ENCODE measurements around the gene LPAR5. TPM values are rescaled to one million over a fixed set of nuclear protein-coding genes. Genes with fewer than 3 reads are reported as not detected.
"Not testable (repeated sequence)": the region's sequence is repeated elsewhere in the genome, so short reads cannot be mapped to it uniquely, and the experiment has no call there.

LPAR5 gene
- total RNA-seq, 2 experiments from 2014 or later = 6.6 to 8.1 TPM

- intact Hi-C loops (cut with micrococcal nuclease) = no loop called here
- peak; percentile 53 for DNase-seq
- Mint-ChIP-seq H3K27me3 (no peaks in the 10 kb centered on the region), H3K4me1 (ENCODE audit: low read depth) (peaks cover 50% of the 10 kb centered on the region), H3K36me3 (ENCODE audit: low read depth) (peaks cover 70% of the 10 kb centered on the region), H3K9me3 (no peaks in the 10 kb centered on the region), H3K27ac (peak overlapping the region; percentile 65), H3K4me3 (no peak overlapping the region)
- TF ChIP-seq, protein P1, sequence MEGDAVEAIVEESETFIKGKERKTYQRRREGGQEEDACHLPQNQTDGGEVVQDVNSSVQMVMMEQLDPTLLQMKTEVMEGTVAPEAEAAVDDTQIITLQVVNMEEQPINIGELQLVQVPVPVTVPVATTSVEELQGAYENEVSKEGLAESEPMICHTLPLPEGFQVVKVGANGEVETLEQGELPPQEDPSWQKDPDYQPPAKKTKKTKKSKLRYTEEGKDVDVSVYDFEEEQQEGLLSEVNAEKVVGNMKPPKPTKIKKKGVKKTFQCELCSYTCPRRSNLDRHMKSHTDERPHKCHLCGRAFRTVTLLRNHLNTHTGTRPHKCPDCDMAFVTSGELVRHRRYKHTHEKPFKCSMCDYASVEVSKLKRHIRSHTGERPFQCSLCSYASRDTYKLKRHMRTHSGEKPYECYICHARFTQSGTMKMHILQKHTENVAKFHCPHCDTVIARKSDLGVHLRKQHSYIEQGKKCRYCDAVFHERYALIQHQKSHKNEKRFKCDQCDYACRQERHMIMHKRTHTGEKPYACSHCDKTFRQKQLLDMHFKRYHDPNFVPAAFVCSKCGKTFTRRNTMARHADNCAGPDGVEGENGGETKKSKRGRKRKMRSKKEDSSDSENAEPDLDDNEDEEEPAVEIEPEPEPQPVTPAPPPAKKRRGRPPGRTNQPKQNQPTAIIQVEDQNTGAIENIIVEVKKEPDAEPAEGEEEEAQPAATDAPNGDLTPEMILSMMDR (IDR thresholded peaks at IDR 0.05) = no peak
- ChIA-PET CTCF (interaction anchor here (0.9 to 2.0 kb wide), 9 partner anchors 18 to 137 kb away, joined by 3 to 11 read pairs (median 4); partner anchors contain the start of gene NOP2), POLR2A (interaction anchor here (0.8 to 5.2 kb wide), 8 partner anchors 8 to 68 kb away, joined by 3 to 30 read pairs (median 5); partner anchors contain the start of gene GAPDH)
- ATAC-seq = no peak
These were observed 32.6 kb downstream of the LPAR5 start for GRCh38 chr12:6603095-6603567.

DNA sequence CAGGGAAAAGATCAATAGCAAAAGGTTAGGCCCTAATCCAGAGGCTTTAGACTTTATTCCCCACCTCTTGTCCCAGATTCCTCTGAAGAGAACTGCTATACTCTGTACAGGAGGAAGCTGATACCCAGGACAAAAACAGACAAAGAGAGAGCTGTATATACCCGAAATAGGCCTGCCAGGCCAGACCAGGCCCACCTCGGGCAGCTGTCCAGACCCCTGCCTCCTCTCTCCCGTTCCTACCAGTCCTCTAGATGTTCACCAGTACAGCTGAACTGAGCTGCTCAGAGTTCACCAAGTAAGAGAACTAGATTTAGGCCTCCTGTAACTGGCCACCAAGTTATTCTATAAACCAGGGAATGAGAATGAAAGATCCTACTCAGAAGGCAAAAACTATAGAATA is 33.2 kb downstream of the LPAR5 start:
- intact Hi-C loops (cut with micrococcal nuclease) = no loop called here
- Mint-ChIP-seq H3K4me1 (ENCODE audit: low read depth) (peaks cover 50% of the 10 kb centered on the region), H3K36me3 (ENCODE audit: low read depth) (peaks cover 75% of the 10 kb centered on the region), H3K27ac (peak overlapping the region; percentile 65), H3K4me3 (no peak overlapping the region), H3K27me3 (no peaks in the 10 kb centered on the region), H3K9me3 (no peaks in the 10 kb centered on the region)
- TF ChIP-seq, protein P1 (IDR thresholded peaks at IDR 0.05) = no peak
- DNase-seq (no peak), ATAC-seq (no peak)
- POLR2A ChIA-PET = interaction anchor here (0.6 to 5.2 kb wide), 9 partner anchors 9 to 109 kb away, joined by 3 to 30 read pairs (median 3); partner anchors contain the start of gene GAPDH
- CTCF ChIA-PET = interaction anchor here (0.6 to 2.0 kb wide), 10 partner anchors 25 to 223 kb away, joined by 3 to 11 read pairs (median 4); partner anchors contain the start of gene NOP2

GRCh38 chr12:6595673-6596072 is 40.1 kb downstream of the LPAR5 start:
- ChIA-PET CTCF (interaction anchor here (1.1 to 1.9 kb wide), 3 partner anchors 25 to 230 kb away, joined by 4 to 5 read pairs (median 4); no protein-coding TSS in a partner anchor), POLR2A (interaction anchor here (0.8 to 1.5 kb wide), 5 partner anchors 9 to 37 kb away, joined by 3 to 6 read pairs (median 4); no protein-coding TSS in a partner anchor)
- H3K9me3 Mint-ChIP-seq; H3K27me3 Mint-ChIP-seq; H3K4me3 Mint-ChIP-seq; intact Hi-C loops (cut with micrococcal nuclease); ATAC-seq; DNase-seq: not testable (repeated sequence)
- Mint-ChIP-seq H3K27ac (peak overlapping the region; percentile 66), H3K36me3 (ENCODE audit: low read depth) (peaks cover 73% of the 10 kb centered on the region), H3K4me1 (ENCODE audit: low read depth) (peaks cover 15% of the 10 kb centered on the region)

DNA sequence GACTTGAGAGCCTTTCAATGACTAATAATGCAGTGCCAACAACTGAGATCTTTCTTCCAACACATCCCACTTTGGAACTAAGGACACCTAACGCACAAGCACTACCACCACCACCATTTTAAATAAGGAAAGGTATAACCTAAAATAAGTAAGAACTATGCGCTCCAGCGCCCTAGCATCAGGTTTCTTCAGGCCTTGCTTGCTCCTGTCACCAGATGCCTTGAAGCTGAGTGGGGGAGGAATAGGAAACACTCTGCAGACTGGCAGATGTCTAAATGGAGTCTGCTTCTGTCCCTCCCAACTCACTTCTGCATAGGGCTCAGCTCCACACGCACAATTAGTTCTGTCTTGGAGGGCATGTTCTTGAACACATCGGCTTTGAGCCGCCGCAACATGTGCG is 43.7 kb downstream of the LPAR5 start:
- no peaks in the 10 kb centered on the region for H3K27me3 Mint-ChIP-seq
- H3K4me3 Mint-ChIP-seq = no peak overlapping the region
- ChIA-PET CTCF (interaction anchor here (1.0 kb wide), 2 partner anchors 12 to 89 kb away, joined by 3 read pairs; no protein-coding TSS in a partner anchor), POLR2A (interaction anchor here (1.1 to 3.4 kb wide), 2 partner anchors 12 to 20 kb away, joined by 4 to 13 read pairs; no protein-coding TSS in a partner anchor)
- TF ChIP-seq, protein P1 (IDR thresholded peaks at IDR 0.05) = no peak
- peaks cover 10% of the 10 kb centered on the region for H3K4me1 Mint-ChIP-seq (ENCODE audit: low read depth)
- H3K27ac Mint-ChIP-seq = no peak overlapping the region
- no peak for ATAC-seq
- intact Hi-C loops (cut with micrococcal nuclease) = no loop called here
- H3K9me3 Mint-ChIP-seq = no peaks in the 10 kb centered on the region
- H3K36me3 Mint-ChIP-seq (ENCODE audit: low read depth) = peaks cover 70% of the 10 kb centered on the region
- no peak for DNase-seq

DNA sequence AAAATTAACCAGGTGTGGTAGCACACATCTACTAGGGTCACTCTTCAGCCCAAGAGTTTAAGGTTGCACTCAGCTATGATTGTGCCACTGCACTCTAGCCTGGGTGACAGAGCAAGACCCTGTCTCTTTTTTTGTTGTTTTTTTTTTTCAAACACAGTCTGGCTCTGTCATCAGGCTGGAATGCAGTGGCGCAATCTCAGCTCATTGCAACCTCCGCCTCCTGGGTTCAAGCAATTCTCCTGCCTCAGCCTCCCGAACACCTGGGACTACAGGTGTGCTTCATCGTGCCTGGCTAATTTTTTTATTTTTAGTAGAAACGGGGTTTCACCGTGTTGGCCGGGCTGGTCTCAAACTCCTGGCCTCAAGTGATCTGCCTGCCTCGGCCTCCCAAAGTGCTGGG is 49.2 kb downstream of the LPAR5 start:
- H3K9me3 Mint-ChIP-seq; H3K27ac Mint-ChIP-seq; H3K27me3 Mint-ChIP-seq; ATAC-seq; H3K4me1 Mint-ChIP-seq (ENCODE audit: low read depth); DNase-seq; intact Hi-C loops (cut with micrococcal nuclease); H3K4me3 Mint-ChIP-seq: not testable (repeated sequence)
- ChIA-PET CTCF (interaction anchor here (0.6 to 2.2 kb wide), 4 partner anchors 10 to 98 kb away, joined by 3 to 6 read pairs (median 4); no protein-coding TSS in a partner anchor), POLR2A (interaction anchor here (0.7 to 4.9 kb wide), 7 partner anchors 10 to 46 kb away, joined by 3 to 27 read pairs (median 6); partner anchors contain the start of gene CHD4)
- H3K36me3 Mint-ChIP-seq (ENCODE audit: low read depth) = peaks cover 51% of the 10 kb centered on the region

DNA sequence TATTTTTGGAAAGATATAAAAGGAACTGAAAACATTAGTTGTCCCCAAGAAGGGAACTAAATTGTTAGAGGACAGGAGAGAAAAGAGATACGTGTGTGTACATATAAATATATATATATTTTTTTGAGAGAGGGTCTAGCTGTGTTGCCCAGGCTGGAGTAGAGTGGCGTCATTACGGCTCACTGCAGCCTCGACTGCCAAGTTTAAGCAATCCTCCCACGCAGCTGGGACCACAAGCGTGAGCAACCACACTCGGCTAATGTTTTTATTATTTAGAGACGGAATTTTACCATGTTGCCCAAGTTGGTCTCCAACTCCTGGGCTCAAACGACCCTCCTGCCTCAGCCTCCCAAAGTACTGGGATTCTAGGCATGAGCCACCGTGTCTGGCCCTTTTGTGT is 51.5 kb downstream of the LPAR5 start:
- no peak overlapping the region for H3K4me3 Mint-ChIP-seq
- DNase-seq (no peak), ATAC-seq (no peak)
- intact Hi-C loops (cut with micrococcal nuclease) = no loop called here
- no peaks in the 10 kb centered on the region for H3K4me1 Mint-ChIP-seq (ENCODE audit: low read depth)
- ChIA-PET POLR2A (interaction anchor here (4.9 kb wide), 1 partner anchor 20 kb away, joined by 27 read pairs; the partner anchor contains the start of gene CHD4), CTCF (interaction anchor here (1.3 to 2.0 kb wide), 2 partner anchors 21 to 47 kb away, joined by 3 to 5 read pairs; no protein-coding TSS in a partner anchor)
- no peaks in the 10 kb centered on the region for H3K27me3 Mint-ChIP-seq
- TF ChIP-seq, protein P1 (IDR thresholded peaks at IDR 0.05) = no peak
- H3K36me3 Mint-ChIP-seq (ENCODE audit: low read depth) = peaks cover 50% of the 10 kb centered on the region
- no peak overlapping the region for H3K27ac Mint-ChIP-seq
- H3K9me3 Mint-ChIP-seq = no peaks in the 10 kb centered on the region
